Stimulated activated CD8-positive, alpha-beta memory T cell treated with anti-CD3 and anti-CD28 coated beads, Interleukin-7, amount 100 ng/mL, for 1 hour (primary cell): Measurements from ENCODE around the gene GNB1L.

Experiments used
- DNase-seq, 2 donors: peaks; one replicate each; pipeline ENCODE4 v3.0.0-alpha.2; 2020; ENCODE audit warnings: low read depth in 2 of 2

Gene GNB1L

DNA sequence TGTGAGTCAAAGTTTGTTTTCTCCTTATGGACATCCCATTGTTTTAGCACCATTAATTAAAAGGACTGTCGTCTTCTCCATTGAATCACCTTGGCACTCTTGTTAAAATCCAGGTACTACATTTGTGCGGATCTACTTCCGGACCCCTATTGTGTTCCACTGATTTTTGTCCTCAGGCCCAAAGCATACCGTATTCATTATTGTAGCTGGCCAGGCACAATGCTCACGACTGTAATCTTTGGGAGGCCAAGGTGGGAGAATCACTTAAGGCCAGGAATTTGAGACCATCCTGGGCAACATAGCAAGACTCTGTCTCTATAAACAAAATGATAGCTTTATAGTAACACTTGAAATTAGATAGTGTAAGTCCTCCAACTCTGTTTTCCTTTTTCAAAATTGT lies 8.9 kb upstream of the GNB1L start:
- DNase-seq: no peak

GRCh38 chr22:19862619-19863246 lies 8.1 kb upstream of the GNB1L start:
- no peak for DNase-seq

DNA sequence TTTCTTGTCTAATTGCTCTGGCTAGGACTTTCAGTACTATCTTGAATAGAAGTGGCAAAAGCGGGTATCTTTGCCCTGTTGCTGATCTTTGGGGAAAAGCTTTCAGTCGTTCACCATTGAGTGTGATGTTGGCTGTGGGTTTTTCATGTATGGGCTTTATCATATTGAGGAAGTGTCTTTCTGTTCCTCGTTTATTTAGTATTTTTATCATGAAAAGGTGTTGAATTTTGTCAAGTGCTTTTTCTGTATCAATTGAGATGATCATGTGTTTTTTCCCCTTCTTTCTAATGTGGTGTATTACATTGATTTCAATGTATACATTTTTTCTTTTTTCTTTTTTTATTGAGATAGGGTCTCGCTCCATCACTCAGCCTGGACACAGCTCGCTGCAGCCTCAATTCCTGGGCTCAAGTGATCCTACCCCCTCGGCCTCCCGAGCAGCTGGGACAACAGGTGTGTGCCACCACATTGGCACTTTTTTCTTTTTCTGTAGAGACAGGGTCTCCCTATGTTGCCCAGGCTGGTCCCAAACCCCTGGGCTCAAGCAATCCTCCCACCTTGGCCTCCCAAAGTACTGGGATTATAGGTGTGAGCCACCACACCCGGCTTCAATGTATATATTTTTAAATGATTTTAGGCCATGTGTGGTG lies 5.3 kb upstream of the GNB1L start:
- no peak for DNase-seq

GRCh38 chr22:19857382-19857781 lies 2.7 kb upstream of the GNB1L start:
- DNase-seq: no peak

GRCh38 chr22:19855504-19856409 lies 1.1 kb upstream of the GNB1L start:
- DNase-seq: no peak

DNA sequence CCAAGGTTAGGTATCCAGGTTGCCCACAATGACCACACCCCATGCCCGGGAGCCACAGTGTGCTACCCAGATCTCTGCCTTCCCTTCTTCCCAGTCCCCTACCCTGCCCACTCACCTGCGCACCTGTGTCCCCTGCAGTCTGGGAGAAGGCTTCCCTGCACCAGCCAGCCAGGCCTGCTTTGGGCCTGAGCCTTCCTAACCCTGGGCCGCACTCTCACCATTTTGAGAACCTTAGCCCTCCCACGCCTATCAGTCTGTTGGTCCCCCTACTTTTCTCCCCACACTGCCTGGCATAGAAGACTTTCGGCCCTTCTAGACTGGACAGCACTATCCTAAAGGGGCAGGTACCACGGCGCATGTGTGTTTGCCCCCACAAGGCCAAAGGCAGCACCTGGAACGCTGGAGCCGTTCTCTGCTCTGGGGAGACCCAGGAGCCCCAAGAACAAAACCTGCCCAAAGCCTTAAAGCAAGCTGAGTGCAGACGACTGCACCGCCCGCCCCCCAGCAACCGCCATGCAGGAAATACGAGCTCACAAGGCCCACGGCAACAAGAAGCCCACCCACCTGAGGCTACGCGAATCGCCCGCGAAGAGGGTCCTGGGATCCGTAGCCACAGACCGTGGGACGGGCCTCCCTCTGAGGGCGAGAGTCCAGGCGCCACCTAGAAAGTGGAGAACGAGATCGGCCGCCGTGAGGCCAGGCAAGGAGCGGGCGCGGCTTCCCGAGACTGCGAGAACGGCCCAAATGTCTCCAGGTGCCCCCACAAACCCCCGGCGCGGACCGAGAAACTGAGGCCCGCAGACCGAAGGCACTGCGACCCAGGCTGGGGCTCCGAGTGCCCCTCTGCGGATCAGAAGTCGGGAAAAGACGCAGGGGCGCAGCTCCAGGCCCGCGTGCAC lies 546 bp downstream of the GNB1L start:
- no peak for DNase-seq

GRCh38 chr22:19853058-19853878 lies 1.4 kb downstream of the GNB1L start:
- DNase-seq: no peak

GRCh38 chr22:19852177-19852781 lies 2.4 kb downstream of the GNB1L start:
- no peak for DNase-seq

DNA sequence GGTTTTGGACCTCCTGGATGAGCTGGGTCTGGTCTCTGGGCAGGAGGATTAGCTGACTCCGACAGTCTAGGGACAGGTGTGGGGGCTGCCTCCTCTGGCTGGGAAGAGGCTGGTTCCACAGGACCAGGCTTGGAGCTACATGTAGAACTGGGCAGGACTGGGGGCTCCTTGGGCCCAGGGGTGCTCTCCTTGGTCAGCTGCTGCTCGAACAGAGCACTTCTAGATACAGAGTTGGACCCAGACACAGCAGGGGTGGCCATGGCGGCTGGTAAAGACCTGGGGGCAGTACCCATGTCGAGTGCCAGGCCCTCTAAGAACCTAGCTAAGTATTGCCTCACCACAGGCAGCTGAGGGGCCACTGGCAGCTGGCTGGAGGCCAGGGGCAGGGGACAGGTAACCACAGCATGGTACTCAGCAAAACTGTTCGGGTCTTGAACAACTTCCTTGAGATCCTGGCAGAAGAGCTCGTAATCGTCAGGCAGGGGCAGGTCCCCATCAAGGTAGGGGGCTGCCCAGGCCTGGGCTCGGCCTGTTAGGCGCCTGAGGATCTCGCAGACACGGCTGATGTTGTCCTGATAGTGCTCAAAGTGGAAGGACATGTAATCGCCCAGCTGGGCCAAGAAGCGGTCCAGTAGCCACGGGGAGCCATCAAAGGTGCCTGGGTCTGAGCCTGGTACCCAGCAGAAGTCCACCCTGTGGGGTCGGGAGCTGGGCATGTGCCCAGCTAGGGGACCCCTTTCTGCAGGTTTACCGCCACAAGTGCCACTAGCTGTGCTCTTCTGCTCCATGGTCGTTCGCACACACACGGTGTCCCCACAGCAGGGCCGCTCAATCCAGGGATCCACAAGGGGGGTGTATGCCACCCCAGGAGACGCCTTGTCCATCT lies 3.1 kb downstream of the GNB1L start:
- no peak for DNase-seq

- DNase-seq: no peak
Measured at GRCh38 chr22:19850763-19851109, 3.9 kb downstream of the GNB1L start.

DNA sequence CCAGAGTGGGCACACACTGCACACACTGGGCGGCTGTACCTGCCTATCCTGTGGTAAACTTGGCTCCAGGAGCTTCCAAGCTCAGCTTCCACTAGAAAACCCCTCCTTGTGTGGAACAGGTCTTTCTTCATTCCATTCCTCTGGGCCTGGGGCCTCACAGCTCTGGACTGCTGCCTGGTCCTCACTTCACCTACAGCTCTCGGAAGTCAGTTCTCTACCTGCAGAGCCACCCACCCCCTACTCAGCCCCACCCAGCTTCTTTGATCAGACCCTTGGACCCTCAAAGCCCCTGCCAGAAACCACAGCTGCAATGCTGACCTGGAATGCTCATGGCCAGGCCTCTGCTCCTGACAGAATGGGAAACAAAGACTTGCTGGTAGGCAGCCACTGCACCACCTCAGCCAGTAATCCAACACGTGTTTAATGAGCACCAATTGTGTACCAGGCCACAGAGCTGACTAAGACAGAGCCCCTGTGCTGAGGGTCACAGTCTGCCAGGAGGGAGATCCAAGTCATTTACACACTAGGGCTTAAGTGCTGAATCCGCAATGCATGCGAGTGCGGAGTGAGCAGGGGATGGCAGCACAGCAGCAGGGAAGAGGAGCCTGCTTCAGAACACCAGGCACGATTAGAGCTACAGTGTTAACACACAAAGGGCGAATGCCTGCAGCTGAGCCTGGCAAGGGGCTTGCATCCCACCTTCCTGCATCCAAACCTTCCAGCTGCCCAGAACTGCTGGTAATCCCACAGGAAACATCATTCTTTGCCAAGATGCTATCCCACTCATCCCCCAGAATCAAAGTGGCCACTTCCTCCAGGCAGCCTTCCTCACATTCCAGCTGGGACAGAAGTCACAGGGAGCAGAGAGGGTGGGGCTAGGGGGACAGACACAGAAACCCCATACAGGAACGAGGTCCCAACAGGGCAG lies 4.6 kb downstream of the GNB1L start:
- no peak for DNase-seq

DNA sequence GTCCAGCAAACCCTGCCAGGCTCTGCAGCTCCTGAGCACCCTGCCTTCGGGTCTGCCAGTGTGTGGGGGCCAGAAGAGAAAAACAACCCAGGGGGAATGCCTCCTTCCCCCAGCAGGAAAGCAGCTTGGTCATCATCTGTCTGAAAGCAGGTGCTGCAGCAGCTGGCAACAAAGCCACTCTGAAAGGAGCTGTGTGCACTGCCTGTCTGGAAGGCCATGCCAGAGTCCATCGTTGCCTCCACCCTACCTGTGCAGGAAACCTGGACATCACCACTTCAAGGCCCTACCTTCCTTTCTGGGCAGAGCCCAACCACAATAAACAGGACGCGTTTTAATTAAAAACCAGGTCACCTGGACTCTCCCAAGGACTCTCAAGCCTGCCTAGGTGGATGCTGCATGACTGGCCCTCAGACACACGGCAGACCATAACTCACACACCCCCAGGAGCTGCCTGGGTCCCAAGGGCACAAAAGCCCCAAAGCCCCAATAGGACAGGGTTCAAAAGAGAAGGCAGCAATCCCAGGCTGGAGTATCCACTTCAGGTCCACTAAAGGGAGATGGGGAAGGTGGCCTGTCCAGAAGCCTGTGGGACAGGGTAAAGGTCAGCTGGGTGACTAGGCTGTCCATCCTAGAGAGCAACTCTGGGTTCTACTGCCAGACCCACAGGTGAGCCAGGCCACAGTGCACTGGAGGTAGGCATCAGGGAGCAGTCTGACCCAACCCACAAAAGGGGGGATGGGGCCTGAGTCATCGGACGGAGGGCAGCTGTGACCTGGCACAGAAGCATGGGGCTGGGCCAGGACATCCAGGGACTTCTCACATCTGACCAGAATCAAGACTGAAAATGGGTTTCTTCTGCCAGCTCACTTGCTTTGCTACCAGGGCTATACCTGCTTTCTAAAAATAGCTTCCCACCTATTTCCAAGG lies 6.1 kb downstream of the GNB1L start:
- no peak for DNase-seq

DNA sequence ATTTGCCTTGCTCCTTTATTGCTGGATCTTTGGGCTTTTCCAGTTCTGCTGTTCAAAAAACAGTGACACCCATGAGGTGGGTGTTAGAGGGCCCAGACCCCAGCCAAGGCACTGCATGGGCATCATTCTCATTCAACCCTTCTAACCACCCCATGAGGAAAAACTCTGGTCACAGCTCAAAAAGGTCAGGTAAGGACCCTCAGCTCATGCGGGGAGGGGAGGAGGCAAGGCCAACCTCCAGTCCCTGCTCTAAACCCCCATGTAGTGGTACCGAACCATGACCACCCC lies 7.4 kb downstream of the GNB1L start:
- no peak for DNase-seq

GRCh38 chr22:19846620-19847344 lies 7.9 kb downstream of the GNB1L start:
- no peak for DNase-seq

- no peak for DNase-seq
Measured at GRCh38 chr22:19845054-19845722, 9.5 kb downstream of the GNB1L start.

- DNase-seq: no peak
Measured at GRCh38 chr22:19844377-19845053, 10.2 kb downstream of the GNB1L start.
